Loucy (cell line): ENCODE measurements around the gene HOXA2.

Experiments
- H2AFZ ChIP-seq: fragments of 200-600 bp; sonication (generic); 2 replicates; pipeline ENCODE4 v1.6.0; 2016; ENCODE audit warnings: antibody characterized with exemption, mild to moderate bottlenecking, low read length, moderate library complexity
- H3F3A ChIP-seq: fragments of 200-600 bp; 2 replicates; pipeline ENCODE4 v1.6.0; 2016; ENCODE audit warnings: antibody characterized with exemption, low read depth, mild to moderate bottlenecking
- H3K27me3 ChIP-seq: fragments of 200-600 bp; sonication (generic); 2 replicates; pipeline ENCODE4 v1.6.1; 2014; ENCODE audit warnings: low read length, mild to moderate bottlenecking; ENCODE audit not compliant: insufficient read depth, poor library complexity, severe bottlenecking
- H3K36me3 ChIP-seq: fragments of 200-600 bp; sonication (generic); 2 replicates; pipeline ENCODE4 v1.6.1; 2016; ENCODE audit warnings: low read length; ENCODE audit not compliant: insufficient read depth
- H3K4me1 ChIP-seq: fragments of 200-600 bp; sonication (generic); 2 replicates; pipeline ENCODE4 v1.5.1; 2014; ENCODE audit warnings: low read length, mild to moderate bottlenecking; ENCODE audit not compliant: insufficient read depth, poor library complexity, severe bottlenecking
- H3K4me2 ChIP-seq: fragments of 200-600 bp; sonication (generic); 2 replicates; pipeline ENCODE4 v1.6.0; 2014; ENCODE audit warnings: antibody characterized with exemption, low read length, low read depth, mild to moderate bottlenecking; ENCODE audit not compliant: poor library complexity, severe bottlenecking
- H3K4me3 ChIP-seq: fragments of 200-600 bp; sonication (generic); 2 replicates; pipeline ENCODE4 v1.5.1; 2014; ENCODE audit warnings: low read length, mild to moderate bottlenecking, mixed read lengths; ENCODE audit not compliant: poor library complexity, severe bottlenecking
- H3K79me2 ChIP-seq: fragments of 200-600 bp; sonication (generic); 2 replicates; pipeline ENCODE4 v1.6.1; 2014; ENCODE audit warnings: low read length; ENCODE audit not compliant: insufficient read depth
- H3K9ac ChIP-seq: fragments of 200-600 bp; sonication (generic); 2 replicates; pipeline ENCODE4 v1.6.0; 2014; ENCODE audit warnings: mild to moderate bottlenecking, low read depth, low read length, moderate library complexity; ENCODE audit not compliant: poor library complexity, severe bottlenecking
- H3K9me2 ChIP-seq: fragments of 200-600 bp; sonication (generic); replicated peaks from 2 replicates; pipeline ENCODE4 v1.6.1; 2016; ENCODE audit warnings: low read depth, low read length, mixed read lengths
- H3K9me3 ChIP-seq: fragments of 200-600 bp; sonication (generic); 2 replicates; pipeline ENCODE4 v1.6.1; 2014; ENCODE audit warnings: mild to moderate bottlenecking, antibody characterized with exemption, low read length, low read depth; ENCODE audit not compliant: insufficient read depth
- H4K20me1 ChIP-seq: fragments of 200-600 bp; sonication (generic); 2 replicates; pipeline ENCODE4 v1.6.0; 2014; ENCODE audit warnings: antibody characterized with exemption, low read length, mild to moderate bottlenecking; ENCODE audit not compliant: insufficient read depth, poor library complexity, severe bottlenecking
- CTCF ChIP-seq: fragments of 200-600 bp; sonication (generic); conservative IDR thresholded peaks from 2 replicates; pipeline ENCODE4 v1.5.1; 2014; ENCODE audit warnings: mild to moderate bottlenecking, antibody characterized with exemption, low read length
- EZH2phosphoT487 ChIP-seq: fragments of 200-600 bp; IDR thresholded peaks from 2 replicates; pipeline ENCODE4 v1.6.1; 2018; ENCODE audit warnings: antibody characterized with exemption, mild to moderate bottlenecking, moderate library complexity, borderline replicate concordance

Gene HOXA2

GRCh38 chr7:27093184-27093895 is 9.1 kb downstream of the HOXA2 start:
- Histone ChIP-seq H3K9ac (no peak overlapping the region), H4K20me1 (peaks cover 12% of the 10 kb centered on the region), H2AFZ (no peak overlapping the region), H3K79me2 (peaks cover 42% of the 10 kb centered on the region), H3K4me3 (no peak overlapping the region), H3K27me3 (no peaks in the 10 kb centered on the region), H3K36me3 (no peaks in the 10 kb centered on the region), H3K4me1 (peaks cover 54% of the 10 kb centered on the region), H3K4me2 (peak overlapping the region; percentile 89), H3K9me3 (no peaks in the 10 kb centered on the region), H3K9me2 (no peaks in the 10 kb centered on the region), H3F3A (no peaks in the 10 kb centered on the region)
- TF ChIP-seq CTCF (no peak), EZH2phosphoT487 (no peak)

GRCh38 chr7:27092819-27093110 is 9.7 kb downstream of the HOXA2 start:
- no peaks in the 10 kb centered on the region for H3F3A ChIP-seq
- H3K9ac ChIP-seq = no peak overlapping the region
- H3K4me3 ChIP-seq = peak overlapping the region; percentile 54
- H3K9me3 ChIP-seq = no peaks in the 10 kb centered on the region
- peaks cover 48% of the 10 kb centered on the region for H3K4me1 ChIP-seq
- peaks cover 37% of the 10 kb centered on the region for H3K79me2 ChIP-seq
- TF ChIP-seq EZH2phosphoT487 = no peak
- H4K20me1 ChIP-seq = peaks cover 10% of the 10 kb centered on the region
- H3K36me3 ChIP-seq = no peaks in the 10 kb centered on the region
- H3K4me2 ChIP-seq = peak overlapping the region; percentile 89
- H2AFZ ChIP-seq = no peak overlapping the region
- H3K9me2 ChIP-seq = no peaks in the 10 kb centered on the region
- no peaks in the 10 kb centered on the region for H3K27me3 ChIP-seq

GRCh38 chr7:27091941-27092818 is 10.3 kb downstream of the HOXA2 start:
- Histone ChIP-seq H3K4me1 (peaks cover 44% of the 10 kb centered on the region), H3K9ac (no peak overlapping the region), H3K36me3 (no peaks in the 10 kb centered on the region), H2AFZ (peak overlapping the region; percentile 52; the same call in 1 of the 2 replicates), H3F3A (no peaks in the 10 kb centered on the region), H3K4me3 (peak overlapping the region; percentile 54), H3K9me3 (no peaks in the 10 kb centered on the region), H4K20me1 (peaks cover 4% of the 10 kb centered on the region), H3K27me3 (no peaks in the 10 kb centered on the region), H3K4me2 (peak overlapping the region; percentile 89), H3K9me2 (no peaks in the 10 kb centered on the region), H3K79me2 (peaks cover 31% of the 10 kb centered on the region)
- TF ChIP-seq CTCF = no peak
- TF ChIP-seq EZH2phosphoT487 = no peak
